Peyer's patch (tissue), 4 donors: ENCODE measurements around the gene PTPRM.

Experiments used
- POLR2A ChIP-seq, 2 donors: fragments of 450-650 bp; IDR thresholded peaks; one replicate each; pipeline ENCODE4 v1.5.1; 2017; ENCODE audit warnings: antibody characterized with exemption in 2 of 2, mild to moderate bottlenecking in 2 of 2, moderate library complexity in 2 of 2
- TF ChIP-seq, protein P1 (sequence below), 6 experiments: fragments of 450-650 bp in 4 of 6; fragments of 200-600 bp in 2 of 6; sonication (generic) in 1 of 6; IDR thresholded peaks; one replicate each; pipeline ENCODE4 v1.5.1; 2017 to 2019; ENCODE audit warnings: antibody characterized with exemption in 6 of 6, mild to moderate bottlenecking in 3 of 6, moderate library complexity in 1 of 6

DNA sequence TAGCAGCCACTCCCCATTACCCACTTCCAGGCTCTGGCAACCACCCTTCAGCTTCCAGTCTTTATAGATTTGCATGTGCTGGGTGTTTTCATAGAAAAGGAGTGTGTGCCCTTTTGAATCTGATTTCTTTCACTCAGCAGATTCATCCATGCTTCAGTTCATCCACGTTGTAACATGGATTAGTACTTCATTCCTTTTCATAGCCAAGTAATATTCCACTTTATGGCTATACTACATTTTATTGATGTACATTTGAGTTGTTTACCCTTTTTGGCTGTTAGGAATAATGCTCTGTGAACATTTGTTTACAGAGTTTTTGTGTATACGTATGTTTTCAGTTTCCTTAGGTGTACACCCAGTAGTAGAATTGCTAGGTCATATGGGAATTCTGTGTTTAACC lies 836.6 kb downstream of the PTPRM start:
- TF ChIP-seq, protein P1, sequence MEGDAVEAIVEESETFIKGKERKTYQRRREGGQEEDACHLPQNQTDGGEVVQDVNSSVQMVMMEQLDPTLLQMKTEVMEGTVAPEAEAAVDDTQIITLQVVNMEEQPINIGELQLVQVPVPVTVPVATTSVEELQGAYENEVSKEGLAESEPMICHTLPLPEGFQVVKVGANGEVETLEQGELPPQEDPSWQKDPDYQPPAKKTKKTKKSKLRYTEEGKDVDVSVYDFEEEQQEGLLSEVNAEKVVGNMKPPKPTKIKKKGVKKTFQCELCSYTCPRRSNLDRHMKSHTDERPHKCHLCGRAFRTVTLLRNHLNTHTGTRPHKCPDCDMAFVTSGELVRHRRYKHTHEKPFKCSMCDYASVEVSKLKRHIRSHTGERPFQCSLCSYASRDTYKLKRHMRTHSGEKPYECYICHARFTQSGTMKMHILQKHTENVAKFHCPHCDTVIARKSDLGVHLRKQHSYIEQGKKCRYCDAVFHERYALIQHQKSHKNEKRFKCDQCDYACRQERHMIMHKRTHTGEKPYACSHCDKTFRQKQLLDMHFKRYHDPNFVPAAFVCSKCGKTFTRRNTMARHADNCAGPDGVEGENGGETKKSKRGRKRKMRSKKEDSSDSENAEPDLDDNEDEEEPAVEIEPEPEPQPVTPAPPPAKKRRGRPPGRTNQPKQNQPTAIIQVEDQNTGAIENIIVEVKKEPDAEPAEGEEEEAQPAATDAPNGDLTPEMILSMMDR (IDR thresholded peaks at IDR 0.05): no peak
- no peak for TF ChIP-seq POLR2A (IDR thresholded peaks at IDR 0.05)
